Liver (tissue), 9 donors: ENCODE results near the gene INPP4B. TPM values are rescaled to one million over a fixed set of nuclear protein-coding genes. Genes with fewer than 3 reads are reported as not detected.

ENCODE experiments used
- DNase-seq: peaks from one replicate; pipeline ENCODE4 v3.0.0-alpha.2; 2017; ENCODE audit warnings: low spot score
- H3K27ac ChIP-seq, 2 donors: one replicate each; pipeline ENCODE4 v1.7.0; 2013; ENCODE audit warnings: inconsistent platforms in 2 of 2, low read length in 2 of 2, control low read depth in 1 of 2, low read depth in 1 of 2, mild to moderate bottlenecking in 1 of 2
- H3K27me3 ChIP-seq, 4 donors: one replicate each; pipeline versions ENCODE4 v1.6.1 to v1.7.0; 2013; ENCODE audit warnings: low read length in 3 of 4, inconsistent platforms in 1 of 4, mild to moderate bottlenecking in 1 of 4, moderate library complexity in 1 of 4; ENCODE audit not compliant: control insufficient read depth in 4 of 4, insufficient read depth in 4 of 4
- H3K36me3 ChIP-seq, 4 donors: one replicate each; pipeline versions ENCODE4 v1.6.1 to v1.7.0; 2013; ENCODE audit warnings: low read length in 3 of 4, mild to moderate bottlenecking in 3 of 4, low read depth in 1 of 4, moderate library complexity in 1 of 4; ENCODE audit not compliant: control insufficient read depth in 4 of 4, insufficient read depth in 3 of 4
- H3K4me1 ChIP-seq, 4 donors: one replicate each; pipeline versions ENCODE4 v1.6.1 to v1.7.0; 2013; ENCODE audit warnings: low read length in 3 of 4, mild to moderate bottlenecking in 3 of 4, moderate library complexity in 1 of 4; ENCODE audit not compliant: control insufficient read depth in 4 of 4, insufficient read depth in 4 of 4
- H3K4me3 ChIP-seq, 3 donors: one replicate each; pipeline versions ENCODE4 v1.6.1 to v1.7.0; 2013; ENCODE audit warnings: low read length in 3 of 3, control low read depth in 1 of 3, low read depth in 1 of 3, mild to moderate bottlenecking in 1 of 3
- H3K9ac ChIP-seq, 2 donors: one replicate each; pipeline ENCODE4 v1.7.0; 2013; ENCODE audit warnings: low read length in 2 of 2, mild to moderate bottlenecking in 2 of 2, moderate library complexity in 2 of 2, control low read depth in 1 of 2, low read depth in 1 of 2
- H3K9me3 ChIP-seq, 4 donors: one replicate each; pipeline versions ENCODE4 v1.6.1 to v1.7.0; 2013; ENCODE audit warnings: low read length in 3 of 4; ENCODE audit not compliant: control insufficient read depth in 4 of 4
- ATF3 ChIP-seq: IDR thresholded peaks from 2 replicates; pipeline ENCODE4 v1.6.1; 2016; ENCODE audit warnings: antibody characterized with exemption
- CTCF ChIP-seq: fragments of 150-350 bp; IDR thresholded peaks from 2 replicates; pipeline ENCODE4 v1.5.1; 2017; ENCODE audit warnings: improper control_type of control experiment, low read depth, low read length; ENCODE audit not compliant: missing input control
- FOXA1 ChIP-seq: IDR thresholded peaks from 2 replicates; pipeline ENCODE4 v1.6.1; 2016; ENCODE audit warnings: antibody characterized with exemption
- FOXA2 ChIP-seq: IDR thresholded peaks from 2 replicates; pipeline ENCODE4 v1.6.1; 2016; ENCODE audit warnings: antibody characterized with exemption
- GABPA ChIP-seq, 2 donors: IDR thresholded peaks in 1 of 2; conservative IDR thresholded peaks in 1 of 2; 2 replicates each; pipeline ENCODE4 v1.6.1; 2016; ENCODE audit warnings: antibody characterized with exemption in 2 of 2, mild to moderate bottlenecking in 1 of 2, moderate library complexity in 1 of 2
- HNF4A ChIP-seq, 2 donors: conservative IDR thresholded peaks; 2 replicates each; pipeline ENCODE4 v1.6.1; 2016; ENCODE audit warnings: antibody characterized with exemption in 2 of 2, mild to moderate bottlenecking in 2 of 2
- MAX ChIP-seq: IDR thresholded peaks from 2 replicates; pipeline ENCODE4 v1.6.1; 2016; ENCODE audit warnings: antibody characterized with exemption
- NR2F2 ChIP-seq: IDR thresholded peaks from 2 replicates; pipeline ENCODE4 v1.6.1; 2016; ENCODE audit warnings: antibody characterized with exemption
- RAD21 ChIP-seq, 2 donors: IDR thresholded peaks; 2 replicates each; pipeline ENCODE4 v1.6.1; 2016; ENCODE audit warnings: antibody characterized with exemption in 2 of 2, mild to moderate bottlenecking in 2 of 2
- REST ChIP-seq: IDR thresholded peaks from 2 replicates; pipeline ENCODE4 v1.6.1; 2016; ENCODE audit warnings: antibody characterized with exemption, mild to moderate bottlenecking
- RXRA ChIP-seq, 2 donors: IDR thresholded peaks; 2 replicates each; pipeline ENCODE4 v1.6.1; 2017 to 2018; ENCODE audit warnings: antibody characterized with exemption in 2 of 2, mild to moderate bottlenecking in 1 of 2
- SP1 ChIP-seq: IDR thresholded peaks from 2 replicates; pipeline ENCODE4 v1.6.1; 2018; ENCODE audit warnings: antibody characterized with exemption, mild to moderate bottlenecking
- TAF1 ChIP-seq: conservative IDR thresholded peaks from 2 replicates; pipeline ENCODE4 v1.6.1; 2016; ENCODE audit warnings: antibody characterized with exemption, mild to moderate bottlenecking
- ZBTB33 ChIP-seq: IDR thresholded peaks from 2 replicates; pipeline ENCODE4 v1.6.1; 2016; ENCODE audit warnings: antibody characterized with exemption
- WGBS: extraction: QIAGEN DNeasy Blood & Tissue Kit; methylation state at CpG from one replicate; pipeline ENCODE4 v1.1.7; 2013; 5-methylcytosine and 5-hydroxymethylcytosine counted together
- polyA plus RNA-seq, 2 donors: library from polyadenylated mRNA; stranded (reverse) in 1 of 2; unstranded in 1 of 2; fragments of 200-250 nt in 1 of 2; fragments of >200 nt in 1 of 2; fragmentation: Nextera tagmentation in 1 of 2; extraction: Ambion mirVana in 1 of 2; gene quantifications; one replicate each; pipeline versions ENCODE4 v1.2.1 to v1.2.3, GENCODE V29; 2013 to 2015
- total RNA-seq, 2 donors: library from RNA; depleted of rRNA; stranded (reverse); fragments of >200 nt; gene quantifications; one replicate each; pipeline ENCODE4 v1.2.3, GENCODE V29; 2014
- donor health status: healthy.
- donor health status: healthy.
- donor health status: healthy.
- donor health status: healthy.
- donor health status: healthy.

INPP4B gene
- total and polyA plus RNA-seq, 4 donors, result 0.43 to 2.8 (median 1.6) TPM

- H3K4me1 ChIP-seq, result no peaks in the 10 kb centered on the region
- no peak overlapping the region for H3K27ac ChIP-seq
- no peak overlapping the region for H3K4me3 ChIP-seq
- H3K9ac ChIP-seq, result no peak overlapping the region
- no peaks in the 10 kb centered on the region for H3K36me3 ChIP-seq
- 86% methylated on average over 6 of the region's 6 CpGs for whole genome bisulfite sequencing
- DNase-seq, result no peak
- TF ChIP-seq HNF4A (conservative IDR thresholded peaks at IDR 0.05) (no peak), TAF1 (no peak), ZBTB33 (no peak), ATF3 (no peak), REST (no peak), GABPA (IDR thresholded peaks at IDR 0.05 in 1 of 2, conservative IDR thresholded peaks at IDR 0.05 in 1 of 2) (no peak)
- no peaks in the 10 kb centered on the region for H3K9me3 ChIP-seq
- no peaks in the 10 kb centered on the region for H3K27me3 ChIP-seq
These were observed 158.4 kb downstream of the INPP4B start for GRCh38 chr4:142687547-142688275.

- no peak overlapping the region for H3K9ac ChIP-seq
- no peaks in the 10 kb centered on the region for H3K9me3 ChIP-seq
- no peaks in the 10 kb centered on the region for H3K4me1 ChIP-seq
- TF ChIP-seq FOXA2, result no peak
- no peak for TF ChIP-seq NR2F2
- no peak for TF ChIP-seq RXRA (IDR thresholded peaks at IDR 0.05)
- TF ChIP-seq FOXA1, result no peak
- no peak for TF ChIP-seq RAD21 (IDR thresholded peaks at IDR 0.05)
- TF ChIP-seq TAF1, result no peak
- H3K27ac ChIP-seq, result no peak overlapping the region
- no peaks in the 10 kb centered on the region for H3K36me3 ChIP-seq
- no peak for DNase-seq
- no peak overlapping the region for H3K4me3 ChIP-seq
- WGBS, result 64% methylated on average over 1 of the region's 1 CpG
- peaks cover 0 to 3% (median 0%) of the 10 kb centered on the region in 4 donors for H3K27me3 ChIP-seq
These were observed 160.0 kb downstream of the INPP4B start for GRCh38 chr4:142686081-142686480.

GRCh38 chr4:142683997-142684396, 162.1 kb downstream of the INPP4B start:
- Histone ChIP-seq H3K27ac (no peak overlapping the region), H3K27me3 (peaks cover 0 to 3% (median 0%) of the 10 kb centered on the region in 4 donors), H3K9ac (no peak overlapping the region), H3K9me3 (no peaks in the 10 kb centered on the region), H3K4me1 (no peaks in the 10 kb centered on the region), H3K36me3 (no peaks in the 10 kb centered on the region), H3K4me3 (no peak overlapping the region)
- WGBS, result 88% methylated on average over 3 of the region's 3 CpGs
- DNase-seq, result no peak
- TF ChIP-seq SP1 (no peak), GABPA (IDR thresholded peaks at IDR 0.05 in 1 of 2, conservative IDR thresholded peaks at IDR 0.05 in 1 of 2) (no peak), RAD21 (IDR thresholded peaks at IDR 0.05) (no peak), MAX (no peak), ZBTB33 (no peak), CTCF (no peak), NR2F2 (no peak)
